Esophagus muscularis mucosa (tissue), 4 donors: ENCODE data around the gene MRPL20. TPM values are rescaled to one million over a fixed set of nuclear protein-coding genes. Genes with fewer than 3 reads are reported as not detected.
"Not testable (repeated sequence)": the region's sequence is repeated elsewhere in the genome, so short reads cannot be mapped to it uniquely, and the experiment has no call there.

Experiments used
- DNase-seq: peaks from one replicate; pipeline ENCODE4 v3.0.0-alpha.2; 2017; ENCODE audit errors: extremely low spot score
- H3K27ac ChIP-seq, 4 donors: fragments of 200-600 bp; sonication (generic); replicated peaks in 1 of 4; 1 replicate in 3 of 4; 2 replicates in 1 of 4; pipeline ENCODE4 v1.5.1; 2016 to 2019; ENCODE audit warnings: mild to moderate bottlenecking in 1 of 4
- H3K27me3 ChIP-seq, 4 donors: fragments of 200-600 bp; sonication (generic); one replicate each; pipeline versions ENCODE4 v1.5.1 to v1.6.0; 2016 to 2019
- H3K36me3 ChIP-seq, 4 donors: fragments of 200-600 bp; sonication (generic); one replicate each; pipeline ENCODE4 v1.5.1; 2016 to 2019
- H3K4me1 ChIP-seq, 4 donors: fragments of 200-600 bp; sonication (generic); one replicate each; pipeline ENCODE4 v1.5.1; 2016 to 2019
- H3K4me3 ChIP-seq, 4 donors: fragments of 200-600 bp; sonication (generic); 1 replicate in 2 of 4; 2 replicates in 2 of 4; pipeline ENCODE4 v1.5.1; 2016 to 2019; ENCODE audit warnings: mild to moderate bottlenecking in 4 of 4, moderate library complexity in 1 of 4
- H3K9me3 ChIP-seq, 4 donors: fragments of 200-600 bp; sonication (generic); 1 replicate in 3 of 4; 2 replicates in 1 of 4; pipeline ENCODE4 v1.5.1; 2016 to 2019
- CTCF ChIP-seq, 3 experiments: fragments of 200-600 bp in 2 of 3; fragments of 450-650 bp in 1 of 3; sonication (generic) in 2 of 3; IDR thresholded peaks; one replicate each; pipeline ENCODE4 v1.5.1; 2017 to 2019; ENCODE audit warnings: antibody characterized with exemption in 3 of 3, mild to moderate bottlenecking in 2 of 3, moderate library complexity in 1 of 3
- EP300 ChIP-seq: sonication (generic); formaldehyde crosslinking; IDR thresholded peaks from one replicate; pipeline ENCODE4 v1.6.1; 2017; ENCODE audit warnings: antibody characterized with exemption
- POLR2A ChIP-seq: fragments of 450-650 bp; IDR thresholded peaks from one replicate; pipeline ENCODE4 v1.6.1; 2017; ENCODE audit warnings: antibody characterized with exemption, moderate library complexity, mild to moderate bottlenecking, low read depth
- POLR2AphosphoS5 ChIP-seq, 2 donors: sonication (generic); formaldehyde crosslinking; IDR thresholded peaks; one replicate each; pipeline ENCODE4 v1.6.1; 2017; ENCODE audit warnings: antibody characterized with exemption in 2 of 2
- WGBS: methylation state at CpG from one replicate; pipeline ENCODE4 v1.1.5; 2018; 5-methylcytosine and 5-hydroxymethylcytosine counted together
- intact Hi-C: fragments of 100-400 bp; cut with DNase I; formaldehyde crosslinking; loops from one replicate; pipeline ENCODE4 v1.15.1; 2023
- total RNA-seq, 4 donors: library from RNA; depleted of rRNA; stranded (reverse); fragments of >200 nt; gene quantifications; one replicate each; pipeline versions ENCODE4 v1.1.0 to v1.2.1, GENCODE V29; 2016

The MRPL20 gene
- total RNA-seq: 100 to 1,000 TPM; 144 to 175 (median 155) TPM

- H3K36me3 ChIP-seq: peaks cover 16 to 48% (median 46%) of the 10 kb centered on the region in 4 donors
- H3K27me3 ChIP-seq: no peaks in the 10 kb centered on the region
- no peaks in the 10 kb centered on the region for H3K9me3 ChIP-seq
- peaks cover 29 to 53% (median 46%) of the 10 kb centered on the region in 4 donors for H3K4me1 ChIP-seq
- intact Hi-C loops: no loop called here
- H3K27ac ChIP-seq: peak within 1 kb of the TSS; percentile 88 to 92 (median 90)
- peak within 1 kb of the TSS; percentile 79 to 98 (median 94) for H3K4me3 ChIP-seq
- DNase-seq: peak; percentile 99
- TF ChIP-seq POLR2AphosphoS5 (IDR thresholded peaks at IDR 0.05) (peak; percentile 92 to 99), CTCF (IDR thresholded peaks at IDR 0.05) (peak in 2 of 3 experiments; percentile 12 to 29), EP300 (no peak), POLR2A (peak; percentile 39)
- WGBS: 0% methylated on average over 33 of the region's 98 CpGs
Measured at GRCh38 chr1:1406821-1407635, at the start of gene MRPL20. Gene MRPL20 (minus strand): TSS chr1:1407293. CDS start chr1:1407217, 76 bp downstream.

- DNase-seq, H3K4me1 ChIP-seq, H3K4me3 ChIP-seq, H3K27me3 ChIP-seq, intact Hi-C loops, H3K36me3 ChIP-seq, H3K27ac ChIP-seq, H3K9me3 ChIP-seq: not testable (repeated sequence)
- WGBS: 87% methylated on average over 16 of the region's 22 CpGs
Measured at GRCh38 chr1:1456683-1457255, 49.7 kb upstream of the MRPL20 start.

GRCh38 chr1:1455934-1456333 lies 48.8 kb upstream of the MRPL20 start:
- H3K4me1 ChIP-seq, H3K36me3 ChIP-seq, intact Hi-C loops, DNase-seq, H3K9me3 ChIP-seq, H3K27ac ChIP-seq, H3K4me3 ChIP-seq, H3K27me3 ChIP-seq: not testable (repeated sequence)
- WGBS: no CpG with 5 or more reads among the region's 15 CpGs

- WGBS: 84% methylated on average over 25 of the region's 30 CpGs
- DNase-seq: no peak
- H3K4me1 ChIP-seq: no peaks in the 10 kb centered on the region
- no peaks in the 10 kb centered on the region for H3K36me3 ChIP-seq
- TF ChIP-seq POLR2A (no peak), EP300 (no peak), CTCF (IDR thresholded peaks at IDR 0.05) (no peak), POLR2AphosphoS5 (IDR thresholded peaks at IDR 0.05) (no peak)
- H3K27ac ChIP-seq: no peak overlapping the region
- intact Hi-C loops: no loop called here
- no peaks in the 10 kb centered on the region for H3K9me3 ChIP-seq
- no peak overlapping the region for H3K4me3 ChIP-seq
- H3K27me3 ChIP-seq: peaks cover 0 to 9% (median 0%) of the 10 kb centered on the region in 4 donors
Measured at GRCh38 chr1:1455366-1455884, 48.3 kb upstream of the MRPL20 start.

GRCh38 chr1:1454286-1455056 lies 47.4 kb upstream of the MRPL20 start:
- intact Hi-C loops, H3K36me3 ChIP-seq, H3K27me3 ChIP-seq, H3K4me1 ChIP-seq, H3K9me3 ChIP-seq, DNase-seq, H3K4me3 ChIP-seq, H3K27ac ChIP-seq: not testable (repeated sequence)
- 90% methylated on average over 6 of the region's 41 CpGs for whole genome bisulfite sequencing

GRCh38 chr1:1452882-1453281 lies 45.8 kb upstream of the MRPL20 start:
- H3K4me1 ChIP-seq: no peaks in the 10 kb centered on the region
- no peak overlapping the region for H3K4me3 ChIP-seq
- no peaks in the 10 kb centered on the region for H3K9me3 ChIP-seq
- WGBS: 94% methylated on average over 16 of the region's 16 CpGs
- no peak for TF ChIP-seq EP300
- no peak for TF ChIP-seq CTCF (IDR thresholded peaks at IDR 0.05)
- TF ChIP-seq POLR2AphosphoS5 (IDR thresholded peaks at IDR 0.05): no peak
- no peak for TF ChIP-seq POLR2A
- peaks cover 0 to 9% (median 0%) of the 10 kb centered on the region in 4 donors for H3K27me3 ChIP-seq
- no peaks in the 10 kb centered on the region for H3K36me3 ChIP-seq
- no peak for DNase-seq
- H3K27ac ChIP-seq: no peak overlapping the region
- intact Hi-C loops: no loop called here

- H3K27ac ChIP-seq, H3K4me3 ChIP-seq, H3K27me3 ChIP-seq, H3K9me3 ChIP-seq, intact Hi-C loops, H3K4me1 ChIP-seq, H3K36me3 ChIP-seq, DNase-seq: not testable (repeated sequence)
- 94% methylated on average over 6 of the region's 8 CpGs for whole genome bisulfite sequencing
Measured at GRCh38 chr1:1452365-1452739, 45.3 kb upstream of the MRPL20 start.
